ENCODE results near the gene BRSK2.
"Not testable (repeated sequence)": the region's sequence is repeated elsewhere in the genome, so short reads cannot be mapped to it uniquely, and the experiment has no call there.

BRSK2 gene

DNA sequence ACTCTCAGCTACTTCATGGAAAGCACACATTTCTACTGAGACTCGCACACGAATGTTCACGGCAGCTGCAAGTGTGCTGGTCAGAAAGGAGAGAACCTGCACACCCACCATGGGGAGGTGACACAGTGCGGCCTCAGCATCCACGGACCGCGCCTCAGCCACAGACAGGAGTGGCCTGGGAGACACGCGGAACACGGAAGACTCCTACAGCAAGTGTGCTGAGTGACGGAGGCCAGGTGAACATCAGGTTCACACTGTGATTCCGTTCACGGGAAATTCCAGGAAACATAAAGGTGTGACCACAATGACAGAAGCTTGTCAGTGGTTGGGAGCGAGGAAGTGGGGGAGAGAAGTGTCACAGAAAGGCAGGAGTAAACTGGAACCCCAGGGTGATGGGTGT is 110.2 kb downstream of the BRSK2 start:
- no peak for DNase-seq (ENCODE audit: low read depth in 2 of 2)

GRCh38 chr11:1500466-1501420 is 111.0 kb downstream of the BRSK2 start:
- no peak for DNase-seq (ENCODE audit: low read depth in 2 of 2)

- DNase-seq (ENCODE audit: low read depth in 2 of 2), result no peak
These were observed 111.9 kb downstream of the BRSK2 start for GRCh38 chr11:1501421-1502167.

GRCh38 chr11:1502168-1502953 is 112.6 kb downstream of the BRSK2 start:
- no peak for DNase-seq (ENCODE audit: low read depth in 2 of 2)

DNA sequence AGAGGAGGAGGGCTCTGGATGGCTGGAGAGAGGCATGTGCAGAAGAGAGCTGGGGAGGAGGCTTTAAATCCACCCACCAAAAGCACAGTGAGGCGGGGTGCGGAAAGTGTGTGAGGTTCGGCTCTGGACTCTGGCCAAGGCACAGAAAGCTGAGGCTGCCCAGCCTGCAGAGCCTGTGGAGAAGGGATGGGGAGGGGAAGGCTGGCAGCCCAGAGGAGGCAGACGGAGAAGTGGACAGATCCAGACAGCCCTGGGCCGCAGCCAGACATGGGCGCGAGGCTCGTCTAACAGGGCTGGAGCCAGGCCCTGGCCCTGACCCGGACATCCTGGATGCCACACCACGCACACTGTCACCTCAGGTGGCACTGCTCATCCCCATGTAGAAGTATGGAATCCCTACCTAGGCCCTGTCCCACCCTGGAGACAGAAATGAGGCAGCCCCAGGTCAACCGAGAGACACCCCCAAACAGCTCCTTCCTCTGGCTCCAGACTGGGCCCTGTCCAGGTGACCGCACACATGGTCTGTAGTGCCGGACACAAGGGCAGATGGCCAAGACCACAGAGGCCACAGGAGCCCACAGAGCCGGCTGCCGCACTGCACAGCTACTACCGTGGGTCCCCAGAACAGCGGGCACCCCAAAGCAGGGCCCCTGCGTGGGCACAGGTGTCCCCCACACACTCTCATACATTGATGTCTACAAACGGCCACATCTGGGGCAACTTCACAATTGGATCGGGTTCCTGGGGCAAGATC is 113.4 kb downstream of the BRSK2 start:
- DNase-seq (ENCODE audit: low read depth in 2 of 2), result no peak

- DNase-seq (ENCODE audit: low read depth in 2 of 2), result no peak
These were observed 114.0 kb downstream of the BRSK2 start for GRCh38 chr11:1503708-1504104.

DNA sequence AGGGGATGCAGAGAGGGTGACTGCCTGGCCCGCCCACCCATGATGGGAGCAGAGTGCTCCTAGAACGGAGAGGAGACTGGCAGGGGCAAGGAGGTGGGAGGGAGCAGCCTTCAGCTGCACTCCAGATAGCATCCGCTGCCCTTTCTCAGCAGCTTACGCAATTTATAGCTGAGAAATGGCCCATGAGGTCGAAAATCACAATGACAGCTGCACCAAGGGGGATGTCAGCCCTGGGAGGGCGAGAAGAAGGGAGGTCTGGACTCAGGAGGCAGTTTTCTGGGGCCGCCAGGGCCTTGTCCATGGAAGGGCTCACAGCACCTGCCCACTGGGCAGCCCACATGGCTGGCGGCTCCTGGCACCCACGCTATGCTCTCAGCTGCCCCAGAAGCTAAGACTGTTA is 114.4 kb downstream of the BRSK2 start:
- DNase-seq (ENCODE audit: low read depth in 2 of 2), result no peak

DNA sequence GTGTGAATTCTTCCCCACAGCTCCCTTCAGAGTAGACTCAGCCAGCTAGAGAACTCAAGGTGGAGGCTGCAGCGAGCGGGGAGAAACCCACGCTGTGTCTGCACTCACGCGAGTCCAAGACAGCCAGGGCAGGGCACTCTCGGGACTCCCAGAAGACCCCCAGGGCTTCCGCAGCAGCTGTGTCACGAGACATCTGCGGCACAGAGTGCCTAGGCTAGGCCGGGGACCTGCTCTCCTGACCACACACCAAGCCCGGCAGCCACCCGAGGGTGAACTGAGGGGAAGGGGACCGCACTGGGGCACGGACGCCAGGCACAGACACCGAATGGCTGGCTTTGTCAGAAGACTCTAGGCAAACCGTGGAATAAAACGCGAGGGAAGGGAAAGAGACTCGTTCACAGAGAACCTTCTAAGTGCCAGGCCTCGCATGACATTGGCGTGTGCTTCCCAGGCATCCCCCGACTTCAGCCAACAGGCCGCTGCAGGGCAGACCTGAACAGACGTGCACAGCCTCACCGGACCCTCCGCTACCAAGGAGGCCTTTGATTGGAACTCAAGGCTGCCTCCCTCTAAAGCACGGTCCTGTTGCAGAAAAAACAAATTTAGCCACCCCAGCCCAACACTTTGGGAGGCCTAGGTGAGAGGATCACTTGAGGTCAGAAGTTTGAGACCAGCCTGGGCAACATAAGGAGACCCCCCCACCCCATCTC is 115.0 kb downstream of the BRSK2 start:
- no peak for DNase-seq (ENCODE audit: low read depth in 2 of 2)

DNA sequence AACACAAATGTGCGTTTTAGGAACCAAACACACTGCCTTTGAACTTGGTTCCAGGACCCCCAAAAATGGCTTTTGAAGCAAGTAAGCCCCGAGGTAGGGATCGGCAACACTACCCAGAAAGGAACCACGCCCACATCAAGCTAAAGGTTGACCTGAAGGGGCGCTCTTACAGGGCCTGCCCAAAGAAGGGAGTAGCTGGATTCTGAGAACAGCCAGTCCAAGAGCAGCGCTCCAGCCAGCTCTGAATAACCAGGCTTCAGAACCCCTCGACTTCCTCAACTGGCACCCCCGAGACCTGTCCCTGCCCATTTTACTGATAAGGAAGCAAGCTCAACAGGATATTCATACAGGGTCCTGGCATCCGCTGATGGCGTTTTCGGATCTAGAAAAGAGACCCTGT is 115.7 kb downstream of the BRSK2 start:
- DNase-seq (ENCODE audit: low read depth in 2 of 2), result no peak

- DNase-seq (ENCODE audit: low read depth in 2 of 2), result no peak
These were observed 117.2 kb downstream of the BRSK2 start for GRCh38 chr11:1506981-1507380.

GRCh38 chr11:1507381-1508140 is 117.8 kb downstream of the BRSK2 start:
- no peak for DNase-seq (ENCODE audit: low read depth in 2 of 2)

GRCh38 chr11:1508491-1508891 is 118.8 kb downstream of the BRSK2 start:
- DNase-seq (ENCODE audit: low read depth in 2 of 2), result no peak

GRCh38 chr11:1508986-1509385 is 119.3 kb downstream of the BRSK2 start:
- no peak for DNase-seq (ENCODE audit: low read depth in 2 of 2)

DNA sequence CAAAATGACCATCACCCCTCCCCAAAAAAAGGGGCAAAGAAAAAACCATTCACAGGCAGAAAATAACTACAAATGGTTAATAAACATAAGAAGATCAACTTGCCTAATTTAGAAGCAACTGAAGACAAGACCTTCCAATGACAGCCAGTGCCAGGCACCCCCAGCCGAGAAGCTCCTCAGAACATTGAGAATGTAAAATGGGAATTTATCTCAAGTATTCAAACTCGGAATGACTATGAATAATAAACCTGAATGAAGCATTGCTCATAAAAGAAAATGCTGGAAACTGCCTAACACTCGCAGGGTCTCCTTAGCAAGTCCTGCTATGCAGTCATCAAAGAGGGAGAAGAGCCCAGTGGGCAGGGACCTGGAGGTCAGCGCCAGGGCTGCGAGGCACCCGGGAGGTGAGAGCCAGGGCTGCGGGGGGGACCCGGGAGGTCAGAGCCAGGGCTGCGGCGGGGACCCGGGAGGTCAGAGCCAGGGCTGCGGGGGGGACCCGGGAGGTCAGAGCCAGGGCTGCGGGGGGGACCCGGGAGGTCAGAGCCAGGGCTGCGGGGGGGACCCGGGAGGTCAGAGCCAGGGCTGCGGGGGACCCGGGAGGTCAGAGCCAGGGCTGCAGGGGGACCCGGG is 120.0 kb downstream of the BRSK2 start:
- DNase-seq (ENCODE audit: low read depth in 2 of 2), result no peak

GRCh38 chr11:1510351-1510750 is 120.6 kb downstream of the BRSK2 start:
- not testable (repeated sequence) for DNase-seq (ENCODE audit: low read depth in 2 of 2)

GRCh38 chr11:1510928-1511327 is 121.2 kb downstream of the BRSK2 start:
- DNase-seq (ENCODE audit: low read depth in 2 of 2), result no peak

GRCh38 chr11:1511937-1512496 is 122.3 kb downstream of the BRSK2 start:
- no peak for DNase-seq (ENCODE audit: low read depth in 2 of 2)
